Measurements from ENCODE around the gene DIAPH1.

Gene DIAPH1

GRCh38 chr5:141585594-141585993 lies 33.2 kb downstream of the DIAPH1 start:
- DNase-seq (ENCODE audit: low spot score in 2 of 2) (no peak), ATAC-seq (ENCODE audit: low read depth) (no peak)
- Mint-ChIP-seq H3K4me1 (peaks cover 18% of the 10 kb centered on the region), H3K36me3 (peaks cover 34% of the 10 kb centered on the region), H3K27me3 (no peaks in the 10 kb centered on the region), H3K9me3 (no peaks in the 10 kb centered on the region), H3K27ac (peak overlapping the region; percentile 31), H3K4me3 (no peak overlapping the region)

- no peaks in the 10 kb centered on the region for H3K27me3 Mint-ChIP-seq
- H3K36me3 Mint-ChIP-seq: peaks cover 41% of the 10 kb centered on the region
- peaks cover 9% of the 10 kb centered on the region for H3K4me1 Mint-ChIP-seq
- H3K4me3 Mint-ChIP-seq: no peak overlapping the region
- no peak overlapping the region for H3K27ac Mint-ChIP-seq
- no peaks in the 10 kb centered on the region for H3K9me3 Mint-ChIP-seq
- ATAC-seq (ENCODE audit: low read depth) (no peak), DNase-seq (ENCODE audit: low spot score in 2 of 2) (no peak)
Measured at GRCh38 chr5:141574122-141574510, 44.7 kb downstream of the DIAPH1 start.

DNA sequence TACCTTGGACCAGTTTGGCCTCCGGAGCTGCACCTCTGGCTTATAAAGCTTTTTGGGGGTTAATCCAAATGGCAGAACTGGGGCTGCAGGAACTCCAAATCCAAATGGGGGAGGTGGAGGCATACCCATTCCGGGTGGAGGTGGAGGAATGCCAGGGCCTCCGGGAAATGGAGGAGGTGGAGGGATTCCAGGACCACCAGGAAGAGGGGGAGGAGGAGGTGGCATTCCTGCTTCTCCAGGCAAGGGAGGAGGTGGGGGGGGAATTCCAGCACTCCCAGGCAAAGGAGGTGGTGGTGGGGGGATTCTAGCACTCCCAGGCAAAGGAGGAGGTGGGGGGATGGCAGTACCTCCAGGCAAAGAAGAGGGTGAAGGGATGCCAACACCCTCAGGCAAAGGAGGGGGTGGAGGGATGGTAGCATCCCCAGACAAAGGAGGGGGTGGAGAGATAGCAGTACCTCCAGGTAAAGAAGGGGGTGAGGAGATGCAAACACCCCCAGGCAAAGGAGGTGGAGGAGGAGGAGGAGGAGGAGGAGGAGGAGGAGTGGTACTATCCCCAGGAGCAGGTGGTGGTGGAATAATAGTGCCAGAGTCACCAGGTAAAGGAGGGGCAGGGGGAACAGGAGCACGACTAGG lies 45.2 kb downstream of the DIAPH1 start:
- H3K9me3 Mint-ChIP-seq: no peaks in the 10 kb centered on the region
- H3K27me3 Mint-ChIP-seq: no peaks in the 10 kb centered on the region
- DNase-seq (ENCODE audit: low spot score in 2 of 2): no peak
- H3K4me1 Mint-ChIP-seq: peaks cover 9% of the 10 kb centered on the region
- no peak for ATAC-seq (ENCODE audit: low read depth)
- H3K4me3 Mint-ChIP-seq: no peak overlapping the region
- peaks cover 38% of the 10 kb centered on the region for H3K36me3 Mint-ChIP-seq
- H3K27ac Mint-ChIP-seq: no peak overlapping the region

- peaks cover 24% of the 10 kb centered on the region for H3K36me3 Mint-ChIP-seq
- ATAC-seq (ENCODE audit: low read depth): peak; percentile 100
- no peaks in the 10 kb centered on the region for H3K27me3 Mint-ChIP-seq
- no peak for DNase-seq (ENCODE audit: low spot score in 2 of 2)
- no peak overlapping the region for H3K4me3 Mint-ChIP-seq
- H3K4me1 Mint-ChIP-seq: peaks cover 9% of the 10 kb centered on the region
- no peaks in the 10 kb centered on the region for H3K9me3 Mint-ChIP-seq
- no peak overlapping the region for H3K27ac Mint-ChIP-seq
Measured at GRCh38 chr5:141570655-141571054, 48.1 kb downstream of the DIAPH1 start.

GRCh38 chr5:141567513-141568117 lies 51.2 kb downstream of the DIAPH1 start:
- Mint-ChIP-seq H3K9me3 (no peaks in the 10 kb centered on the region), H3K4me1 (peaks cover 9% of the 10 kb centered on the region), H3K4me3 (no peak overlapping the region), H3K36me3 (peaks cover 25% of the 10 kb centered on the region), H3K27me3 (no peaks in the 10 kb centered on the region), H3K27ac (peak overlapping the region; percentile 55)
- DNase-seq (ENCODE audit: low spot score in 2 of 2) (no peak), ATAC-seq (ENCODE audit: low read depth) (no peak)

DNA sequence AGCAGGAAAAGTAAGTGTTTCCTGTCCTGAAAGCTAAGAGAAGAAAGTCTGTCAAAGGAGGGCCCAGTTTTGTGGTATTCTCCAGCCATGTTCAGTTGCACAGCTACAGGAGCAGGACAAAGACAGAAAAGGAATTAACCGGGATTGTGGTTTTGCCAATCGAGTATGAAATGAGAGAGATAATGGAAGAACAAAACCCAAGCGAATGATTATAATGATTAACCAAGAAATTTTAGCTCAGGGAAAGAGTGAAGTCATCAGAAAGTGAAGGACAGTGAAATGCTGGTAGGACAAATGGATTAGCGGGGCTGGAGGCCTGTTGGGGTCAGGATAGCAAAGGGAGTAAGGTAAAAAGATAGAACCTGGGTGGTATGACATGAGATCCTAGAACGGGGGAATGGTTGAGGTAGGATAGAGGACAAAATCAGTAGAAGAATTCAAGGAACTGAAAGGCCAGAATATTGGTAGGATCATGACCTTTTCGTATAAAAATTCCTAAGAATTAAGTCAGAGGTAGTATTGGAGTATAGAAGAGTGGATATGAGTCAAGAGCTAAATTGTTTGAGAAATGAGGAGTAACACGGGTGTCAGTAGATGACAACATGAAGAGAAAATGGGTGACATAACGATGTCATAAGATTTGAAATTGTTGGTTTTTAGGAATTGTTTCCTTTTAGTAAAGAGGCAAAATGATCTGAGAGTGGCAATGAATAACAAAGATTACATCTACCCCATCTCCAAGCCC lies 52.8 kb downstream of the DIAPH1 start:
- Mint-ChIP-seq H3K36me3 (peaks cover 27% of the 10 kb centered on the region), H3K27ac (peak overlapping the region; percentile 3), H3K9me3 (no peaks in the 10 kb centered on the region), H3K4me1 (peaks cover 6% of the 10 kb centered on the region), H3K4me3 (no peak overlapping the region), H3K27me3 (no peaks in the 10 kb centered on the region)
- ATAC-seq (ENCODE audit: low read depth) (no peak), DNase-seq (ENCODE audit: low spot score in 2 of 2) (no peak)

DNA sequence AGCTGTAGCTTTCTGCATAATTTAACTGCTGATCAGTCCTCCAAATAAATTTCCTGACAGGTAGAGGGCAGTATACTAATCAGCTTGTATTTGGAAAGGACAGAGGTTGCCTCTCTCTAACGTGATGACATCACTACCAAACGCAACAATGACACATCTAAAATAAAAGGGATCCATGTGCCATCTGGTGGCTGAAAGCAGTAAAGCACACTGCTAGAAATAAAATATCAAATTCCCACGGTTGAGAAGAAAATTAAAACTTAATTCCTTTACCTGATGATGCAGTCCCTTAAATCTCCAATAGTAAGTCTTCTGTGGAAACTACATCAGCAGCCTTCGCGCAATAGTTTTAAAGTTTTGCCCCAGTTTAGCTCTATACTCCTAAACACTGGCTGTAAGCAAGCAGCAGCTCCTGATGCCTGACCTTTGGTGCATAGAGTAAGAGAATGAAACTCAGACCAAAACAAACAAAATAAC lies 54.5 kb downstream of the DIAPH1 start:
- no peaks in the 10 kb centered on the region for H3K4me1 Mint-ChIP-seq

GRCh38 chr5:141560725-141561483 lies 57.9 kb downstream of the DIAPH1 start:
- peaks cover 7% of the 10 kb centered on the region for H3K4me1 Mint-ChIP-seq
- H3K9me3 Mint-ChIP-seq: no peaks in the 10 kb centered on the region
- peak overlapping the region; percentile 51 for H3K27ac Mint-ChIP-seq
- no peak overlapping the region for H3K4me3 Mint-ChIP-seq
- no peak for DNase-seq (ENCODE audit: low spot score in 2 of 2)
- H3K36me3 Mint-ChIP-seq: peaks cover 35% of the 10 kb centered on the region
- no peaks in the 10 kb centered on the region for H3K27me3 Mint-ChIP-seq
- ATAC-seq (ENCODE audit: low read depth): no peak

More for the DNA sequence above, 54.5 kb downstream of the DIAPH1 start:
- ATAC-seq (ENCODE audit: low read depth): peak; percentile 99
- peaks cover 32% of the 10 kb centered on the region for H3K36me3 Mint-ChIP-seq
- H3K4me3 Mint-ChIP-seq: no peak overlapping the region
- H3K27me3 Mint-ChIP-seq: no peaks in the 10 kb centered on the region
- no peaks in the 10 kb centered on the region for H3K9me3 Mint-ChIP-seq
- peak overlapping the region; percentile 42 for H3K27ac Mint-ChIP-seq
- DNase-seq (ENCODE audit: low spot score in 2 of 2): peak; percentile 56 to 83

- peaks cover 30% of the 10 kb centered on the region for H3K36me3 Mint-ChIP-seq
- H3K4me3 Mint-ChIP-seq: no peak overlapping the region
- DNase-seq (ENCODE audit: low spot score in 2 of 2) (no peak), ATAC-seq (ENCODE audit: low read depth) (no peak)
- H3K4me1 Mint-ChIP-seq: peaks cover 7% of the 10 kb centered on the region
- no peaks in the 10 kb centered on the region for H3K9me3 Mint-ChIP-seq
- H3K27ac Mint-ChIP-seq: peak overlapping the region; percentile 51
- H3K27me3 Mint-ChIP-seq: no peaks in the 10 kb centered on the region
Measured at GRCh38 chr5:141560151-141560550, 58.6 kb downstream of the DIAPH1 start.

- Mint-ChIP-seq H3K4me1 (peaks cover 7% of the 10 kb centered on the region), H3K9me3 (no peaks in the 10 kb centered on the region), H3K4me3 (no peak overlapping the region), H3K27ac (peak overlapping the region; percentile 51), H3K27me3 (no peaks in the 10 kb centered on the region), H3K36me3 (peaks cover 30% of the 10 kb centered on the region)
- DNase-seq (ENCODE audit: low spot score in 2 of 2): no peak
- ATAC-seq (ENCODE audit: low read depth): no peak
Measured at GRCh38 chr5:141559461-141559860, 59.3 kb downstream of the DIAPH1 start.

DNA sequence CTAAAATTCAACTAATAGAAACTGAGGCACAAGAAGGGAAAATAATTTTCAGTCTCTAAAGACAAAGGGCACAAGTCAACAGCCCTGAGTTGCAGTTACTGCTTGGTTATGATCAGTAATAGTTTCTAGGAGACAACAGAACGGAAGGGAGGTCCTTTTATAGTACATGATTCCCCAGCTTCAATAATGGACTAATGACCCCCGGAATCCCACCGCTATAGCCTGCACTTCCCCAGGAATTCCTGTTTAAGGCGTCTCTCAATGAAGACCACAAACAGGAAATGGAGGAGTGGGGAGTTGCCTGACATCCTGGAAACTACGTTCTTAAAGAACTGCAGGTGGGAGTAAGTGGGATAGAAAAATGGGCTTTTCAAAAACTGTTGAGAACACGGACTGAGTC lies 60.6 kb downstream of the DIAPH1 start:
- Mint-ChIP-seq H3K27me3 (no peaks in the 10 kb centered on the region), H3K4me1 (peaks cover 7% of the 10 kb centered on the region), H3K9me3 (no peaks in the 10 kb centered on the region), H3K36me3 (peaks cover 29% of the 10 kb centered on the region), H3K4me3 (no peak overlapping the region), H3K27ac (peak overlapping the region; percentile 94)
- ATAC-seq (ENCODE audit: low read depth) (peak; percentile 12), DNase-seq (ENCODE audit: low spot score in 2 of 2) (no peak)

DNA sequence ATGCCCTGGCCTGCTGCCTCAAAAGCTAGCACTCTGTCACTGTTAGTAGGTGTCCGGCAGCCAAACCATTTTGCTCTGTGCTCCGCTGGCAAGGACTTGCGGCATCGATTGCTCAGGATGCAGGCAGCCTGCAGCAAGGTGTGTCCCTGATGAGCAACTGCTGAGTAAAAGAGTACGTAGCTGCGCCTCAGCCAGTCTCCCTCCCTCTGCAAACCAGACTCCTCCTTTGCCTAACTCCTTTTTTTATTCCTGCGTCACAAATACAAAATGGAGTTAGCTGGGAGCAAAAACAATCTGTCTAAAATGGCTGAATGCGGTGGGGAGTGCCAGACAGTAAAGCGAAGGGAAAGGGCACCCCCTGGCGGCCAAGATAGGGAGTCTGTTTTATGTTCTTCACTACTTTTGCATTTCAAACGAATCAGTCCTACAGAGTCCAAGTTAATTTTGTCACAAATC lies 61.1 kb downstream of the DIAPH1 start:
- Mint-ChIP-seq H3K36me3 (peaks cover 28% of the 10 kb centered on the region), H3K27me3 (no peaks in the 10 kb centered on the region), H3K27ac (peak overlapping the region; percentile 94), H3K4me3 (no peak overlapping the region), H3K9me3 (no peaks in the 10 kb centered on the region), H3K4me1 (peaks cover 7% of the 10 kb centered on the region)
- peak; percentile 65 to 73 for DNase-seq (ENCODE audit: low spot score in 2 of 2)
- ATAC-seq (ENCODE audit: low read depth): peak; percentile 96

DNA sequence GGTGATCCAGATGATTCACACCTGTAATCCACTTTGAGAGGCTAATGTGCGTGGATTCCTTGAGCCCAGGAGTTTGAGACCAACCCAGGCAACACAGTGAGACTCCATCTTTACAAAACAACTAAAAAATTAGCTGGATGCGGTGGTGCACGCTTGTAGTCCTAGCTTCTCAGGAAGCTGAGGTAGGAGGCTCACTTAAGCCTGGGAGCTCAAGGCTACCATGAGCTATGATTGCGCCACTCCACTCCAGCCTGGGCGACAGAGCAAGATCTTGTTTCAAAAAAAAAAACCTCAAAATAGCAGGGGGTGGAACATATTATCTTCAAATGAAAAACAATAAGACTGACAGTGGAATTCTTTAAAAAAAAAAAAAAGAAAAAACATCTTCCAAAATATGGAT lies 70.9 kb downstream of the DIAPH1 start:
- ATAC-seq (ENCODE audit: low read depth) (no peak), DNase-seq (ENCODE audit: low spot score in 2 of 2) (no peak)
- Mint-ChIP-seq H3K27ac (no peak overlapping the region), H3K27me3 (no peaks in the 10 kb centered on the region), H3K4me1 (peaks cover 13% of the 10 kb centered on the region), H3K9me3 (peaks cover 5% of the 10 kb centered on the region), H3K4me3 (no peak overlapping the region), H3K36me3 (peaks cover 42% of the 10 kb centered on the region)

GRCh38 chr5:141547488-141547887 lies 71.3 kb downstream of the DIAPH1 start:
- ATAC-seq (ENCODE audit: low read depth) (no peak), DNase-seq (ENCODE audit: low spot score in 2 of 2) (no peak)
- Mint-ChIP-seq H3K27me3 (no peaks in the 10 kb centered on the region), H3K4me1 (peaks cover 13% of the 10 kb centered on the region), H3K4me3 (no peak overlapping the region), H3K9me3 (peaks cover 5% of the 10 kb centered on the region), H3K36me3 (peaks cover 42% of the 10 kb centered on the region), H3K27ac (no peak overlapping the region)
